ENCODE results near the gene ZSCAN10. TPM values are rescaled to one million over a fixed set of nuclear protein-coding genes. Genes with fewer than 3 reads are reported as not detected.

Gene ZSCAN10
- total and polyA plus RNA-seq, 2 donors (not counting 3 experiments of a cell fraction or from before 2014, with no cell fraction given) = not detected

GRCh38 chr16:3063625-3064386 lies 35.3 kb downstream of the ZSCAN10 start:
- Histone ChIP-seq H3K36me3 (ENCODE audit: control insufficient read depth in 2 of 2, extremely low read depth in 1 of 2, insufficient read depth in 2 of 2, low read length in 2 of 2) (peaks cover 0 to 5% of the 10 kb centered on the region in 2 experiments), H3K4me3 (replicated peaks in 1 of 3; ENCODE audit: insufficient read depth in 1 of 3, low read depth in 1 of 3, low read length in 3 of 3) (no peak overlapping the region), H3K27ac (ENCODE audit: insufficient read depth, low read depth, low read length) (no peak overlapping the region), H3K4me1 (ENCODE audit: control insufficient read depth, extremely low read depth, insufficient read depth, low read length) (peaks cover 22% of the 10 kb centered on the region), H3K9ac (replicated peaks; ENCODE audit: extremely low read depth, insufficient read depth, low read length) (no peak overlapping the region), H3K9me3 (replicated peaks; ENCODE audit: control insufficient read depth, insufficient read depth, low read length) (no peaks in the 10 kb centered on the region), H4K20me1 (replicated peaks; ENCODE audit: control insufficient read depth, extremely low read depth, insufficient read depth, low read length) (no peaks in the 10 kb centered on the region), H3K79me2 (ENCODE audit: control insufficient read depth, insufficient read depth, low read length) (peaks cover 4% of the 10 kb centered on the region), H3K4me2 (ENCODE audit: insufficient read depth, low read length) (no peak overlapping the region), H3K9me1 (replicated peaks; ENCODE audit: control insufficient read depth, extremely low read depth, insufficient read depth, low read length) (no peaks in the 10 kb centered on the region), H3K27me3 (ENCODE audit: control insufficient read depth in 2 of 2, insufficient read depth in 2 of 2, low read length in 2 of 2) (no peaks in the 10 kb centered on the region), H2AFZ (ENCODE audit: low read depth, low read length) (no peak overlapping the region)
- DNase-seq (ENCODE audit: low read depth, low spot score) (no peak), FAIRE-seq (no peak)
- TF ChIP-seq CTCF (IDR thresholded peaks at IDR 0.05; ENCODE audit: extremely low read depth in 1 of 2, insufficient read depth in 1 of 2, low read depth in 1 of 2, low read length in 2 of 2) (no peak), MYC (IDR thresholded peaks at IDR 0.05; ENCODE audit: low read depth, low read length) (no peak), FOS (IDR thresholded peaks at IDR 0.05; ENCODE audit: borderline replicate concordance, insufficient read depth, low read length) (no peak), EZH2 (IDR thresholded peaks at IDR 0.05; ENCODE audit: borderline replicate concordance, low read depth, low read length, severe bottlenecking) (no peak), JUN (IDR thresholded peaks at IDR 0.05; ENCODE audit: borderline replicate concordance, insufficient read depth, insufficient read length, low read depth) (no peak), MAX (IDR thresholded peaks at IDR 0.05; ENCODE audit: insufficient read depth, insufficient read length) (no peak), GATA2 (IDR thresholded peaks at IDR 0.05; ENCODE audit: insufficient read depth, insufficient read length, low read depth, low read length) (no peak), POLR2A (IDR thresholded peaks at IDR 0.05; ENCODE audit: low read depth, low read length) (no peak), POLR2AphosphoS5 (IDR thresholded peaks at IDR 0.05; ENCODE audit: insufficient read depth, low read depth, low read length) (no peak)
- ChIA-PET CTCF (interaction anchor here (0.9 to 2.5 kb wide), 5 partner anchors 23 to 66 kb away, joined by 3 to 13 read pairs (median 4); no protein-coding TSS in a partner anchor), POLR2A (no interaction called here)
- dilution Hi-C loops (cut with MboI; ENCODE audit: extremely low pct_ligation_motif_present, low sequenced_read_pairs) (no loop called here), intact Hi-C loops (cut with micrococcal nuclease) (no loop called here)
- BruUV-seq (replicated peaks) = no TSS peak
